Measurements from ENCODE around the gene TBATA.

The TBATA gene

DNA sequence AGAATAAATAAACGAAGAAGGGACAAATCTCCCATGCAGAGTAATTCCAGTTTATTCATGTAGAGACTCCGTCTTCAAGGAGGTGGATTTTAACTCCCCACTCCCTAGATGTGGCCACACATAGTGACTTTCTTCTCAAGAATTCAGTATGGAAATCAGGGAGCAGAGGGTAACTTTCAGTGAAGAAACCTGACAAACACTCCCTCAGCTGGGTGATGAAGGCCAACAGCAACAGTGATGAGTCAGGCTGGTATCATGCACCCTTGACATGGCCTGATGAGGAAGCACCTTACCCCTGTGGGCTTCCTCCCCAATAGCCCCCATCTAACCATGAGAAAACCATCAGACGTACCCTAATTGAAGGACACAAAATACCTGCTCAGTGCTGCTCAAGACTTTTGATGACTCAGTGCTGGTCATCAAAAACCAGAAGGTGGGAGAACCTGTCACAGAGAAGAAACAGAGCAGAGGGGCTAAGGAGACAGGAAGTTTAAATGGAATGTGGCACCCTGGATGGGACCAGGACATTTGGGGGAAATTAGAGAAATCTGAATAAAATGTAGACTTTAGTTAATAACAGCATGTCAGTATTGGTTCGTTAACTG, 62.3 kb downstream of the TBATA start:
- no peak for DNase-seq (ENCODE audit: low spot score)
- no peak overlapping the region for H3K27ac ChIP-seq (ENCODE audit: poor library complexity, severe bottlenecking)
- no peak overlapping the region for H3K4me3 ChIP-seq (ENCODE audit: severe bottlenecking)
- no peaks in the 10 kb centered on the region for H3K27me3 ChIP-seq (ENCODE audit: insufficient read depth, poor library complexity, severe bottlenecking)
- no peaks in the 10 kb centered on the region for H3K36me3 ChIP-seq (ENCODE audit: low read depth)
- ATAC-seq (ENCODE audit: low read depth) = peak; percentile 85
- H3K4me1 ChIP-seq (ENCODE audit: insufficient read depth, poor library complexity, severe bottlenecking) = peaks cover 6% of the 10 kb centered on the region
- TF ChIP-seq, protein P1, sequence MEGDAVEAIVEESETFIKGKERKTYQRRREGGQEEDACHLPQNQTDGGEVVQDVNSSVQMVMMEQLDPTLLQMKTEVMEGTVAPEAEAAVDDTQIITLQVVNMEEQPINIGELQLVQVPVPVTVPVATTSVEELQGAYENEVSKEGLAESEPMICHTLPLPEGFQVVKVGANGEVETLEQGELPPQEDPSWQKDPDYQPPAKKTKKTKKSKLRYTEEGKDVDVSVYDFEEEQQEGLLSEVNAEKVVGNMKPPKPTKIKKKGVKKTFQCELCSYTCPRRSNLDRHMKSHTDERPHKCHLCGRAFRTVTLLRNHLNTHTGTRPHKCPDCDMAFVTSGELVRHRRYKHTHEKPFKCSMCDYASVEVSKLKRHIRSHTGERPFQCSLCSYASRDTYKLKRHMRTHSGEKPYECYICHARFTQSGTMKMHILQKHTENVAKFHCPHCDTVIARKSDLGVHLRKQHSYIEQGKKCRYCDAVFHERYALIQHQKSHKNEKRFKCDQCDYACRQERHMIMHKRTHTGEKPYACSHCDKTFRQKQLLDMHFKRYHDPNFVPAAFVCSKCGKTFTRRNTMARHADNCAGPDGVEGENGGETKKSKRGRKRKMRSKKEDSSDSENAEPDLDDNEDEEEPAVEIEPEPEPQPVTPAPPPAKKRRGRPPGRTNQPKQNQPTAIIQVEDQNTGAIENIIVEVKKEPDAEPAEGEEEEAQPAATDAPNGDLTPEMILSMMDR (IDR thresholded peaks at IDR 0.05; ENCODE audit: poor library complexity, severe bottlenecking) = no peak
- H3K9me3 ChIP-seq (ENCODE audit: severe bottlenecking) = no peaks in the 10 kb centered on the region

All from RWPE2 (cell line).